IMR-90 (cell line): ENCODE measurements around the gene BTBD18. TPM values are rescaled to one million over a fixed set of nuclear protein-coding genes. Genes with fewer than 3 reads are reported as not detected.
"Not testable (repeated sequence)": the region's sequence is repeated elsewhere in the genome, so short reads cannot be mapped to it uniquely, and the experiment has no call there.

Experiments
- ATAC-seq: fragments of 200-7000 bp; cut with Tn5 transposase; 2 replicates; pipeline ENCODE4 v1.9.1; 2020; ENCODE audit warnings: low read depth, mild to moderate bottlenecking, moderate library complexity
- BruUV-seq: library from RNA; stranded (reverse); fragments of 400-500 nt; replicated peaks from 2 replicates; lab custom pipeline; 2021; lab: Mats Ljungman, UMichigan
- CTCF ChIA-PET: fragments of 300-600 bp; formaldehyde crosslinking; extraction: SDS; loops from one replicate; lab custom pipeline; 2021; ENCODE audit warnings: antibody characterized with exemption; lab: Yijun Ruan, JAX
- POLR2A ChIA-PET: fragments of 300-600 bp; sonication (Branson Sonifier 250); formaldehyde crosslinking; loops from one replicate; lab custom pipeline; 2022; ENCODE audit warnings: antibody characterized with exemption; ENCODE audit not compliant: unreplicated experiment; lab: Charles Lee
- DNase-seq: peaks from one replicate; pipeline ENCODE4 v3.0.0; 2013
- H2AFZ ChIP-seq: replicated peaks from 2 replicates; pipeline ENCODE3; 2013; ENCODE audit warnings: low read length, mild to moderate bottlenecking; ENCODE audit not compliant: poor library complexity
- H2AK5ac ChIP-seq: 2 replicates; pipeline ENCODE4 v1.6.1; 2013; ENCODE audit warnings: low read depth, low read length, inconsistent platforms
- H2AK9ac ChIP-seq: replicated peaks from 2 replicates; pipeline ENCODE3; 2013; ENCODE audit warnings: mild to moderate bottlenecking, low read depth, low read length, moderate library complexity; ENCODE audit not compliant: poor library complexity
- H2BK120ac ChIP-seq: 2 replicates; pipeline ENCODE4 v1.6.1; 2013; ENCODE audit warnings: low read depth, low read length, inconsistent platforms
- H2BK15ac ChIP-seq: 3 replicates; pipeline ENCODE4 v1.6.1; 2013; ENCODE audit warnings: low read depth, low read length, inconsistent platforms
- H2BK20ac ChIP-seq: 2 replicates; pipeline ENCODE4 v1.6.1; 2013; ENCODE audit warnings: low read depth, mild to moderate bottlenecking, inconsistent platforms, low read length, moderate library complexity
- H2BK5ac ChIP-seq: 2 replicates; pipeline ENCODE4 v1.6.1; 2013; ENCODE audit warnings: mild to moderate bottlenecking, low read depth, low read length, inconsistent platforms; ENCODE audit not compliant: poor library complexity, severe bottlenecking
- H3K14ac ChIP-seq: replicated peaks from 2 replicates; pipeline ENCODE4 v1.6.1; 2013; ENCODE audit warnings: low read depth, low read length, inconsistent platforms
- H3K18ac ChIP-seq: 2 replicates; pipeline ENCODE4 v1.6.1; 2013; ENCODE audit warnings: low read depth, low read length, control low read depth
- H3K23ac ChIP-seq: 2 replicates; pipeline ENCODE4 v1.6.1; 2013; ENCODE audit warnings: low read depth, low read length, inconsistent platforms
- H3K27ac ChIP-seq: 2 replicates; pipeline ENCODE4 v1.5.1; 2013; ENCODE audit warnings: mild to moderate bottlenecking, control low read depth, low read length; ENCODE audit not compliant: insufficient read depth
- H3K27me3 ChIP-seq: 2 replicates; pipeline ENCODE4 v1.6.1; 2013; ENCODE audit warnings: low read length; ENCODE audit not compliant: control insufficient read depth, insufficient read depth
- H3K36me3 ChIP-seq: 2 replicates; pipeline ENCODE4 v1.6.1; 2013; ENCODE audit warnings: low read length, mixed read lengths; ENCODE audit not compliant: control insufficient read depth, insufficient read depth
- H3K4ac ChIP-seq: 2 replicates; pipeline ENCODE4 v1.6.1; 2013; ENCODE audit warnings: low read depth, low read length, inconsistent platforms
- H3K4me1 ChIP-seq: 2 replicates; pipeline ENCODE4 v1.6.1; 2013; ENCODE audit warnings: low read length, mixed read lengths; ENCODE audit not compliant: control insufficient read depth, insufficient read depth
- H3K4me2 ChIP-seq: 2 replicates; pipeline ENCODE4 v1.6.1; 2013; ENCODE audit warnings: low read depth, mild to moderate bottlenecking, control low read depth, low read length, moderate library complexity
- H3K4me3 ChIP-seq: 2 replicates; pipeline ENCODE4 v1.5.1; 2013; ENCODE audit warnings: low read depth, mild to moderate bottlenecking, control low read depth, low read length, moderate library complexity; ENCODE audit not compliant: insufficient read depth
- H3K56ac ChIP-seq: 2 replicates; pipeline ENCODE4 v1.6.1; 2013; ENCODE audit warnings: low read length, inconsistent platforms; ENCODE audit not compliant: insufficient read depth; ENCODE audit errors: extremely low read depth
- H3K79me1 ChIP-seq, 2 experiments: 2 replicates each; pipeline ENCODE4 v1.6.1; 2013; ENCODE audit warnings: low read length in 2 of 2, inconsistent platforms in 1 of 2, low read depth in 1 of 2
- H3K9ac ChIP-seq: 2 replicates; pipeline ENCODE4 v1.6.1; 2013; ENCODE audit warnings: low read depth, low read length, control low read depth
- H3K9me1 ChIP-seq: 2 replicates; pipeline ENCODE4 v1.6.1; 2013; ENCODE audit warnings: low read length, inconsistent platforms; ENCODE audit not compliant: insufficient read depth
- H3K9me3 ChIP-seq: 2 replicates; pipeline ENCODE4 v1.6.1; 2013; ENCODE audit warnings: low read length; ENCODE audit not compliant: control insufficient read depth, insufficient read depth
- H4K20me1 ChIP-seq: 2 replicates; pipeline ENCODE4 v1.6.1; 2013; ENCODE audit warnings: low read length, inconsistent platforms; ENCODE audit not compliant: insufficient read depth
- H4K5ac ChIP-seq: 2 replicates; pipeline ENCODE4 v1.6.1; 2013; ENCODE audit warnings: mild to moderate bottlenecking, low read depth, low read length, control low read depth
- H4K8ac ChIP-seq, 2 experiments: 2 replicates each; pipeline ENCODE4 v1.6.1; 2013; ENCODE audit warnings: low read depth in 2 of 2, low read length in 2 of 2, control low read depth in 1 of 2, inconsistent platforms in 1 of 2
- H4K91ac ChIP-seq: 2 replicates; pipeline ENCODE4 v1.6.1; 2013; ENCODE audit warnings: low read depth, low read length, inconsistent platforms; ENCODE audit not compliant: insufficient read depth
- CEBPB ChIP-seq: IDR thresholded peaks from 2 replicates; pipeline ENCODE4 v1.6.1; 2012; ENCODE audit warnings: low read depth, low read length, improper control_type of control experiment
- MAZ ChIP-seq: IDR thresholded peaks from 2 replicates; pipeline ENCODE4 v1.6.1; 2012; ENCODE audit warnings: low read depth, mild to moderate bottlenecking, low read length, improper control_type of control experiment, moderate library complexity, borderline replicate concordance
- WGBS, 2 experiments: methylation state at CpG; one replicate each; pipeline versions ENCODE4 v1.1.5 to v1.1.7; 2013; ENCODE audit warnings: missing lambda C conversion rate in 2 of 2; ENCODE audit not compliant: insufficient read length in 1 of 2; ENCODE audit errors: extremely low coverage in 2 of 2; 5-methylcytosine and 5-hydroxymethylcytosine counted together
- dilution Hi-C: fragments of 300-500 bp; cut with HindIII; formaldehyde crosslinking; loops from one replicate; pipeline ENCODE4 v1.14.3; 2018; ENCODE audit warnings: low sequenced_read_pairs; ENCODE audit not compliant: unreplicated experiment
- in situ Hi-C: fragments of 300-500 bp; cut with MboI; formaldehyde crosslinking; loops from 3 replicates; pipeline ENCODE4 v1.14.3; 2019; ENCODE audit warnings: low sequenced_read_pairs, inconsistent platforms, mixed read lengths
- intact Hi-C: fragments of 100-400 bp; cut with micrococcal nuclease; formaldehyde crosslinking; loops from 2 replicates; pipeline ENCODE4 v1.10.0; 2022
- polyA plus RNA-seq, 3 experiments: library from polyadenylated mRNA; depleted of rRNA; stranded (reverse); fragments of >200 nt; gene quantifications; 2 replicates each; pipeline ENCODE4 v1.2.3, GENCODE V29; 2012; ENCODE audit warnings: low replicate concordance in 1 of 3
- total RNA-seq: library from RNA; depleted of rRNA; stranded (reverse); fragments of >200 nt; gene quantifications from 2 replicates; pipeline ENCODE4 v1.2.3, GENCODE V29; 2012

The BTBD18 gene
- total and polyA plus RNA-seq, 2 of the 4 experiments (the other 2 are of a cell fraction) = not detected

DNA sequence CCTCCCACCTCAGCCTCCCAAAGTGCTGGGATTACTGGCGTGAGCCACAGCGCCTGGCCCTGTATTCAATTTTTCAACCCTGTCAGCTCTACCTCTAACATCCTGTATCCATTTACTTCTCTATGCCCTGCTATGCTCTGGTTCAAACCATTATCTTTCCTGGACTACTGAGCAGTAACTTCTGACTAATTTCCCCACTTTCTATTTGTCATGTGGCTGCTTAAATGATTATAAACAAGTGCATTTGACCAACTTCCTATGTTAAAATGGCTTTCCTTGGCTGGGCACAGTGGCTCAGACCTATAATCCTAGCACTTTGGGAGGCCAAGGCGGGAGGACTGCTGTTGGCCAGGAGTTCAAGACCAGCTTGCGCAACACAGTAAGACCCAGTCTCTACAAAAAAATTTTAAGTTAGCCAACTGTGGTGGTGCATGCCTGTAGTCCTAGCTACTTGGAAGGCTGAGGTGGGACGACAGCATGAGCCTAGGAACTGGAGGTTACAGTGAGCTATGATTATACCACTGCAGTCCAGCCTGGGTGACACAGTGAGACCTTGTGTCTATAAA lies 41.7 kb downstream of the BTBD18 start:
- Histone ChIP-seq H3K27me3 (no peaks in the 10 kb centered on the region), H2BK120ac (no peak overlapping the region), H4K8ac (no peak overlapping the region), H3K36me3 (peaks cover 3% of the 10 kb centered on the region; the same call in 1 of the 2 replicates), H2BK15ac (no peak overlapping the region), H3K56ac (no peak overlapping the region), H3K9me3 (no peaks in the 10 kb centered on the region), H3K14ac (no peak overlapping the region), H2BK5ac (no peak overlapping the region), H3K9ac (no peak overlapping the region), H4K91ac (no peak overlapping the region), H3K27ac (no peak overlapping the region), H3K18ac (no peak overlapping the region), H3K23ac (no peak overlapping the region), H4K20me1 (0 out of 2 replicates have a peak, but pooled peaks cover 1% of the 10 kb centered on the region), H3K9me1 (0 out of 2 replicates have a peak, but pooled peaks cover 3% of the 10 kb centered on the region), H3K79me1 (peaks cover 19 to 66% of the 10 kb centered on the region in 2 experiments), H3K4me1 (peaks cover 5% of the 10 kb centered on the region; the same call in 1 of the 2 replicates), H2BK20ac (no peak overlapping the region), H3K4me3 (no peak overlapping the region), H4K5ac (no peak overlapping the region), H2AK5ac (no peak overlapping the region), H2AFZ (no peak overlapping the region), H3K4ac (no peak overlapping the region), H2AK9ac (no peak overlapping the region), H3K4me2 (no peak overlapping the region)
- ATAC-seq (no peak), DNase-seq (no peak)
- BruUV-seq = no TSS peak
- dilution Hi-C loops = no loop called here
- in situ Hi-C loops = no loop called here
- WGBS, 2 experiments = 100% methylated on average over 1 of the region's 5 CpGs; no CpG with 5 or more reads in 1 of the 2 experiments
- CTCF ChIA-PET = interaction anchor here (0.8 kb wide), 1 partner anchor 22 kb away, joined by 3 read pairs; no protein-coding TSS in a partner anchor
- TF ChIP-seq CEBPB (peak; percentile 69), MAZ (no peak)
- intact Hi-C loops = no loop called here
- POLR2A ChIA-PET = no interaction called here

- dilution Hi-C loops, intact Hi-C loops, H3K9me3 ChIP-seq, DNase-seq, H2AFZ ChIP-seq, H2BK20ac ChIP-seq, H3K9ac ChIP-seq, H3K4me1 ChIP-seq, H4K5ac ChIP-seq, H3K18ac ChIP-seq, H2BK120ac ChIP-seq, H2AK9ac ChIP-seq, H3K23ac ChIP-seq, H2BK15ac ChIP-seq, H3K56ac ChIP-seq, H4K91ac ChIP-seq, H3K27me3 ChIP-seq, POLR2A ChIA-PET, H3K4ac ChIP-seq, BruUV-seq, H3K4me2 ChIP-seq, H3K27ac ChIP-seq, H4K20me1 ChIP-seq, H3K4me3 ChIP-seq, in situ Hi-C loops, ATAC-seq, CTCF ChIA-PET, H2AK5ac ChIP-seq, H4K8ac ChIP-seq, H2BK5ac ChIP-seq, H3K9me1 ChIP-seq, H3K14ac ChIP-seq: not testable (repeated sequence)
- H3K79me1 ChIP-seq = peaks cover 20 to 43% of the 10 kb centered on the region in 2 experiments
- peaks cover 28% of the 10 kb centered on the region for H3K36me3 ChIP-seq
- WGBS, 2 experiments = no CpG with 5 or more reads among the region's 8 CpGs
These were observed 46.2 kb downstream of the BTBD18 start for GRCh38 chr11:57705432-57705831.
